Duodenal mucosa (tissue), 2 donors: Measurements from ENCODE around the gene GLRB.
"Not testable (repeated sequence)": the region's sequence is repeated elsewhere in the genome, so short reads cannot be mapped to it uniquely, and the experiment has no call there.

Experiments used
- H3K27ac ChIP-seq: one replicate; pipeline ENCODE4 v1.7.0; 2013; ENCODE audit warnings: low read depth, low read length
- H3K27me3 ChIP-seq, 2 donors: one replicate each; pipeline ENCODE4 v1.7.0; 2013; ENCODE audit warnings: low read length in 2 of 2, control low read depth in 1 of 2; ENCODE audit not compliant: insufficient read depth in 2 of 2, control insufficient read depth in 1 of 2
- H3K36me3 ChIP-seq, 2 donors: one replicate each; pipeline ENCODE4 v1.7.0; 2013; ENCODE audit warnings: low read length in 2 of 2, control low read depth in 1 of 2; ENCODE audit not compliant: insufficient read depth in 2 of 2, control insufficient read depth in 1 of 2
- H3K4me1 ChIP-seq, 2 donors: one replicate each; pipeline ENCODE4 v1.7.0; 2013; ENCODE audit warnings: low read length in 2 of 2, control low read depth in 1 of 2; ENCODE audit not compliant: insufficient read depth in 2 of 2, control insufficient read depth in 1 of 2
- H3K4me3 ChIP-seq, 2 donors: one replicate each; pipeline ENCODE4 v1.7.0; 2013; ENCODE audit warnings: low read length in 2 of 2, low read depth in 1 of 2
- H3K9ac ChIP-seq, 2 donors: one replicate each; pipeline ENCODE4 v1.7.0; 2013; ENCODE audit warnings: low read length in 2 of 2, low read depth in 1 of 2
- H3K9me3 ChIP-seq, 2 donors: one replicate each; pipeline ENCODE4 v1.7.0; 2013; ENCODE audit warnings: low read length in 2 of 2, control low read depth in 1 of 2; ENCODE audit not compliant: control insufficient read depth in 1 of 2

GLRB gene

GRCh38 chr4:157075811-157076577 is at the start of gene GLRB:
Gene GLRB, plus strand, starts transcription at chr4:157076150. Its CDS starts 1,875 bp downstream, at chr4:157078025.
- Histone ChIP-seq H3K27me3 (peaks cover 0 to 2% of the 10 kb centered on the region in 2 donors), H3K4me1 (peaks cover 0 to 6% of the 10 kb centered on the region in 2 donors), H3K36me3 (no peaks in the 10 kb centered on the region), H3K4me3 (peak within 1 kb of the TSS; percentile 58 to 67), H3K27ac (no peak within 1 kb of the TSS), H3K9ac (no peak within 1 kb of the TSS), H3K9me3 (no peaks in the 10 kb centered on the region)

- no peaks in the 10 kb centered on the region for H3K4me1 ChIP-seq
- no peak overlapping the region for H3K9ac ChIP-seq
- no peak overlapping the region for H3K27ac ChIP-seq
- no peak overlapping the region for H3K4me3 ChIP-seq
- no peaks in the 10 kb centered on the region for H3K27me3 ChIP-seq
- H3K9me3 ChIP-seq: no peaks in the 10 kb centered on the region
- H3K36me3 ChIP-seq: no peaks in the 10 kb centered on the region
Measured at GRCh38 chr4:157035471-157035870, 40.5 kb upstream of the GLRB start.

DNA sequence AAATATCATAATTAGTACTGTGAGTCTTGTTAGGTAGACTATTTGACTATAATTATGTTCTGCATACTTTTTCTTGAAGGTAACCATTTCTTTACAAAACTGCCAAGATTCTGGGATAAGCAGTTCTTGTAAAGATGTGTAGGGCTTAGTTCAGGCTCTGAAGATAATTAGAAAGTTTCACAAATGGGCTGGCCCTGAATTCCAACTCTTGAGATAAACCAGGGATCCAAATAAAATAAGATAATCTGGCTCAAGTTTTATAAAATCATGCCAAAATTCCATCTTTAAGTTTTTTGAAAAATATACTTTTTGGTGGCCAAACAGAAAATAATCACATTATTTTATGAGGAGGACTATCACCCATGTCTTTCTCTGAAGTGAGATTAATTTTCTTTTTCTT is 35.5 kb upstream of the GLRB start:
- no peaks in the 10 kb centered on the region for H3K9me3 ChIP-seq
- H3K4me1 ChIP-seq: no peaks in the 10 kb centered on the region
- no peak overlapping the region for H3K9ac ChIP-seq
- no peak overlapping the region for H3K4me3 ChIP-seq
- H3K36me3 ChIP-seq: no peaks in the 10 kb centered on the region
- no peak overlapping the region for H3K27ac ChIP-seq
- no peaks in the 10 kb centered on the region for H3K27me3 ChIP-seq

DNA sequence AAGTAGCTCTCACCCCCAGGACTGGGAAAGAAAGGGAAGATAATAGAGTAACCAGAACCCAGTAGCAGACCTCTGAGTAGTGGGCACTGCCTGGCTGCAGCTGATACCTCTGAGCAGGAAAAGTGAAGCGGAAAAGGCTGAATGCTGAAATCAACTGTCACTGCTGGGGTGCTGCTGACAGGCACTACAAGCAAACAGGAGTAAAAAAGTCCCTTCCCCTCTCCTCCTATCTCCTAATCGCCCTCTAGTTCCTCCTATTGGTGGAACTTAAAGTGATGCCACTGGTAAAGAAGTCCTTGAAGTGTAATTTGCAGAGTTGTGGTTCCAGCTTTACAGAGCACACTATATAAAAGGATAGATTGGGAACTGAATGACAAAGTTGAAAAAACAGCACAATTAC is 32.8 kb upstream of the GLRB start:
- Histone ChIP-seq H3K27ac (no peak overlapping the region), H3K9ac (no peak overlapping the region), H3K4me3 (no peak overlapping the region), H3K9me3 (no peaks in the 10 kb centered on the region), H3K4me1 (no peaks in the 10 kb centered on the region), H3K36me3 (no peaks in the 10 kb centered on the region), H3K27me3 (no peaks in the 10 kb centered on the region)

- no peak overlapping the region for H3K9ac ChIP-seq
- H3K27me3 ChIP-seq: no peaks in the 10 kb centered on the region
- no peaks in the 10 kb centered on the region for H3K36me3 ChIP-seq
- H3K27ac ChIP-seq: no peak overlapping the region
- H3K9me3 ChIP-seq: no peaks in the 10 kb centered on the region
- no peaks in the 10 kb centered on the region for H3K4me1 ChIP-seq
- H3K4me3 ChIP-seq: no peak overlapping the region
Measured at GRCh38 chr4:157045507-157046127, 30.3 kb upstream of the GLRB start.

DNA sequence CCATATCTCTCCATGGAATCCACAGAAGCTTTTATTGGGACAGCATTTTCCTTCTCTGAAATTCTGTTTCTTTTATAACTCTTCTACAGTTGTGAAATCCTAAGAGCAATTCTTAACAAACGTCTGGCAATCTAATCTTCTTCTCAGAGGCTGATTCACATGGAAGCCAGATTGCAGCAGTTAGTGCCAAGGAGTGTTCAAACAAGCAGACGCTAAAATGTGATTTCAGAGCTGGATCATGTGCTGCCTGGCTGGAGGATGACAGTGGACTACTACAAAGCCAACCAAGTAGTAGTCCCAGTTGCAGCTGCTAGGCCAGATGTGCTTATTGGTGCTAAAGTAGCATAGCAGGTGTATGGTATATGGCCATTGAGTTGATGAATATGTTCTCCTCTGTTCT is 27.7 kb upstream of the GLRB start:
- H3K4me1 ChIP-seq: no peaks in the 10 kb centered on the region
- no peaks in the 10 kb centered on the region for H3K36me3 ChIP-seq
- no peak overlapping the region for H3K9ac ChIP-seq
- no peaks in the 10 kb centered on the region for H3K27me3 ChIP-seq
- no peak overlapping the region for H3K4me3 ChIP-seq
- no peaks in the 10 kb centered on the region for H3K9me3 ChIP-seq
- no peak overlapping the region for H3K27ac ChIP-seq

DNA sequence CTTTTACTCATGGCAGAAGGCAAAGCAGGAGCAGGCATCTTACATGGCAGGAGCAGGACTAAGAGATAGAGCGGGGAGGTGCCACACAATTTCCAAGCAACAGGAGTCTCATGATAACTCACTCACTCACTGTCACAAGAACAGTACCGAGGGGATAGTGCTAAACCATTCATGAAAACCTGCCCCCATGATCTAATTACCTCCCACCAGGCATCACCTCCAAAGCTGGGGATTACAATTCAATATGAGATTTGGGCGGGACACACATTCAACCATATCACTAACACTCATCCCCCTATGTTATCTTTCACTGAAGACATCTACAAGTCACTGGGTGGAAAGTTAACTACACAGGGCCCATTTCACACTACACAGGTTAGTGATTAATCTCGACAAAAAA is 25.4 kb upstream of the GLRB start:
- no peak overlapping the region for H3K27ac ChIP-seq
- no peaks in the 10 kb centered on the region for H3K9me3 ChIP-seq
- H3K4me1 ChIP-seq: no peaks in the 10 kb centered on the region
- H3K27me3 ChIP-seq: no peaks in the 10 kb centered on the region
- no peaks in the 10 kb centered on the region for H3K36me3 ChIP-seq
- no peak overlapping the region for H3K9ac ChIP-seq
- no peak overlapping the region for H3K4me3 ChIP-seq

- Histone ChIP-seq H3K27ac (no peak overlapping the region), H3K27me3 (no peaks in the 10 kb centered on the region), H3K4me1 (no peaks in the 10 kb centered on the region), H3K36me3 (no peaks in the 10 kb centered on the region), H3K9ac (no peak overlapping the region), H3K4me3 (no peak overlapping the region), H3K9me3 (no peaks in the 10 kb centered on the region)
Measured at GRCh38 chr4:157052429-157053040, 23.4 kb upstream of the GLRB start.

DNA sequence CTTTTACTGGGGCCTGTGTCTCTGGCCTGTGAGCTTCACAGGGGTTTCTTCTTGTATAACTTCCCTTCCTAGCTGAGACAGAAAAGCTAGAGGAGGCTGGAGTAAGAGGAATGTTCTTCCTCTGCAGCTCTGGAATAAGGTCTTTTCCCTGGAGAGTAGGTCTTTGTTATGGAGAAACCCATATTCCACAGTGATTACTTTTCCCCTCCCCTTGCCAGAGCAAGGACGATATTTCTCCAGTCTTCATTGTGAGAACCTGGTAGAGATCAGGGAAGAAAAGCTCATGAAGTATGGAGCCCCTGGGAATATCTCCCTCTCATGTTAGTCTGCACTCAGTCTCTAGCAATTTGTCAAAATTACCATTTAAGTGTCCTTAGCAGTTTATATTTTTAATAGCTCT is 18.7 kb upstream of the GLRB start:
- H3K36me3 ChIP-seq: no peaks in the 10 kb centered on the region
- no peak overlapping the region for H3K9ac ChIP-seq

GRCh38 chr4:157058899-157059298 is 17.1 kb upstream of the GLRB start:
- H3K27ac ChIP-seq, H3K9ac ChIP-seq, H3K9me3 ChIP-seq, H3K27me3 ChIP-seq, H3K4me3 ChIP-seq, H3K4me1 ChIP-seq, H3K36me3 ChIP-seq: not testable (repeated sequence)

More for the DNA sequence above, 18.7 kb upstream of the GLRB start:
- H3K9me3 ChIP-seq: no peaks in the 10 kb centered on the region
- H3K27me3 ChIP-seq: no peaks in the 10 kb centered on the region
- H3K4me1 ChIP-seq: no peaks in the 10 kb centered on the region
- H3K4me3 ChIP-seq: no peak overlapping the region
- no peak overlapping the region for H3K27ac ChIP-seq
